NCI-H2081 (cell line): ENCODE results near the gene BOK.
A peak's percentile ranks its signal among the peaks of the same experiment; 100 is the strongest.

Source experiments
- DNase-seq, 2 experiments: peaks; one replicate each; lab custom pipeline; 2025; lab: John Stamatoyannopoulos, UW

Gene BOK

GRCh38 chr2:241601841-241602240 is 43.3 kb downstream of the BOK start:
- DNase-seq = peak in 1 of 2 experiments; percentile 5

- DNase-seq = no peak
These were observed 44.2 kb downstream of the BOK start for GRCh38 chr2:241602720-241603119.

- no peak for DNase-seq
These were observed 45.1 kb downstream of the BOK start for GRCh38 chr2:241603686-241604085.

- no peak for DNase-seq
These were observed 47.6 kb downstream of the BOK start for GRCh38 chr2:241606186-241606585.

GRCh38 chr2:241607162-241607885 is 48.8 kb downstream of the BOK start:
- DNase-seq = no peak

- no peak for DNase-seq
These were observed 50.3 kb downstream of the BOK start for GRCh38 chr2:241608881-241609280.

- no peak for DNase-seq
These were observed 51.6 kb downstream of the BOK start for GRCh38 chr2:241609859-241610793.

- no peak for DNase-seq
These were observed 52.5 kb downstream of the BOK start for GRCh38 chr2:241611062-241611461.

GRCh38 chr2:241612156-241613016 is 53.8 kb downstream of the BOK start:
- DNase-seq = peak in 1 of 2 experiments; percentile 11

- peak in 1 of 2 experiments; percentile 12 for DNase-seq
These were observed 54.7 kb downstream of the BOK start for GRCh38 chr2:241613017-241613780.

- peak in 1 of 2 experiments; percentile 17 for DNase-seq
These were observed 56.5 kb downstream of the BOK start for GRCh38 chr2:241615041-241615440.

- no peak for DNase-seq
These were observed 57.0 kb downstream of the BOK start for GRCh38 chr2:241615522-241616052.

- peak; percentile 42 to 78 for DNase-seq
These were observed 57.9 kb downstream of the BOK start for GRCh38 chr2:241616168-241617125.

- peak; percentile 88 to 93 for DNase-seq
These were observed 59.0 kb downstream of the BOK start for GRCh38 chr2:241617431-241618154.

- no peak for DNase-seq
These were observed 59.8 kb downstream of the BOK start for GRCh38 chr2:241618296-241618805.

- DNase-seq = no peak
These were observed 60.3 kb downstream of the BOK start for GRCh38 chr2:241618829-241619228.

- no peak for DNase-seq
These were observed 61.3 kb downstream of the BOK start for GRCh38 chr2:241619597-241620418.

GRCh38 chr2:241620419-241620769 is 61.8 kb downstream of the BOK start:
- DNase-seq = no peak
